VCaP (cell line): Measurements from ENCODE around the gene USP5.
"Not testable (repeated sequence)": the region's sequence is repeated elsewhere in the genome, so short reads cannot be mapped to it uniquely, and the experiment has no call there.

Experiments used
- H3K27ac ChIP-seq: fragments of 450-650 bp; 2 replicates; pipeline ENCODE4 v1.5.1; 2017
- TF ChIP-seq, protein P1 (sequence below): fragments of 450-650 bp; conservative IDR thresholded peaks from 2 replicates; pipeline ENCODE4 v1.5.1; 2017; ENCODE audit warnings: mild to moderate bottlenecking, moderate library complexity

USP5 gene

DNA sequence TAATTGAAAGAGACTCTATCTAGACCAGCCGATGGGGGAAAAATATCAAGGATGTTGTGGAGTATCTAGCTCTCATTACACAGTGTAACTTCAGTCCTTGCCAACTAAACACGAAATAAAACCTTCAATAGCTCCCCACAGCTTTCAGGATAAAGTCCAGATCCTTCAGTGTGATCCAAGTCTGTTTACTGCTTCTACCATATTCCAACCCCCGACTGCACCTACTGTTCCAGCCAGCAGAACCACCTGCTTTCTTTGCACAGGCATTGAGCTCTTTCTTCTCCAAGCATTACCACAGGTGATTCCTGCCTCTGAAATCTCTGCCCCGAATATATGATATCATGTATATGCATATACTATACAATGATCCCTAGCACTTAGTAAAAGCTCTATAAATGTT, 50.5 kb downstream of the USP5 start:
- TF ChIP-seq, protein P1, sequence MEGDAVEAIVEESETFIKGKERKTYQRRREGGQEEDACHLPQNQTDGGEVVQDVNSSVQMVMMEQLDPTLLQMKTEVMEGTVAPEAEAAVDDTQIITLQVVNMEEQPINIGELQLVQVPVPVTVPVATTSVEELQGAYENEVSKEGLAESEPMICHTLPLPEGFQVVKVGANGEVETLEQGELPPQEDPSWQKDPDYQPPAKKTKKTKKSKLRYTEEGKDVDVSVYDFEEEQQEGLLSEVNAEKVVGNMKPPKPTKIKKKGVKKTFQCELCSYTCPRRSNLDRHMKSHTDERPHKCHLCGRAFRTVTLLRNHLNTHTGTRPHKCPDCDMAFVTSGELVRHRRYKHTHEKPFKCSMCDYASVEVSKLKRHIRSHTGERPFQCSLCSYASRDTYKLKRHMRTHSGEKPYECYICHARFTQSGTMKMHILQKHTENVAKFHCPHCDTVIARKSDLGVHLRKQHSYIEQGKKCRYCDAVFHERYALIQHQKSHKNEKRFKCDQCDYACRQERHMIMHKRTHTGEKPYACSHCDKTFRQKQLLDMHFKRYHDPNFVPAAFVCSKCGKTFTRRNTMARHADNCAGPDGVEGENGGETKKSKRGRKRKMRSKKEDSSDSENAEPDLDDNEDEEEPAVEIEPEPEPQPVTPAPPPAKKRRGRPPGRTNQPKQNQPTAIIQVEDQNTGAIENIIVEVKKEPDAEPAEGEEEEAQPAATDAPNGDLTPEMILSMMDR = no peak
- H3K27ac ChIP-seq = no peak overlapping the region

DNA sequence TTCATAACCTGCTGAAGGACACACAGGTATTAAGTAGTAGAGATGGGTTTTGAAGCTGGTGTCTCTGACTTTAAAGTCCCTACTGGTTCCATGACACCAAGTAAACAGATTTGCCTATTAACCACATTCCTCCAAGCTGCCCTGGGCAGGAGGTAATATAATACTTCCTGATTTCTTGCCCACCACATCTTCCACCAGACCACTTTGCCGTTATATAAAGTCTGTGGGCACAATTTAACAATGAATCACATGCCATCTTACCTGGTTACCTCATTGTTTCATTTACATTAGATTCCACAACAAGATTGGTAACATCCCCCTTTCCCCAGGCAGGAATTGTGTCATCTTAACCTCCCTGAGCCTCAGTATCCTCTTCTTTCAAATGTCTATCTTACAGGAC, 51.8 kb downstream of the USP5 start:
- TF ChIP-seq, protein P1 = no peak

GRCh38 chr12:6904280-6905276, 52.6 kb downstream of the USP5 start, which contains the start of gene LRRC23:
LRRC23 (plus strand) TSS chr12:6904822; CDS start chr12:6905634, 812 bp downstream.
- H3K27ac ChIP-seq = peak within 1 kb of the TSS; percentile 67
- TF ChIP-seq, protein P1 = no peak

More for the DNA sequence above, 51.8 kb downstream of the USP5 start:
- peak overlapping the region; percentile 67 for H3K27ac ChIP-seq

DNA sequence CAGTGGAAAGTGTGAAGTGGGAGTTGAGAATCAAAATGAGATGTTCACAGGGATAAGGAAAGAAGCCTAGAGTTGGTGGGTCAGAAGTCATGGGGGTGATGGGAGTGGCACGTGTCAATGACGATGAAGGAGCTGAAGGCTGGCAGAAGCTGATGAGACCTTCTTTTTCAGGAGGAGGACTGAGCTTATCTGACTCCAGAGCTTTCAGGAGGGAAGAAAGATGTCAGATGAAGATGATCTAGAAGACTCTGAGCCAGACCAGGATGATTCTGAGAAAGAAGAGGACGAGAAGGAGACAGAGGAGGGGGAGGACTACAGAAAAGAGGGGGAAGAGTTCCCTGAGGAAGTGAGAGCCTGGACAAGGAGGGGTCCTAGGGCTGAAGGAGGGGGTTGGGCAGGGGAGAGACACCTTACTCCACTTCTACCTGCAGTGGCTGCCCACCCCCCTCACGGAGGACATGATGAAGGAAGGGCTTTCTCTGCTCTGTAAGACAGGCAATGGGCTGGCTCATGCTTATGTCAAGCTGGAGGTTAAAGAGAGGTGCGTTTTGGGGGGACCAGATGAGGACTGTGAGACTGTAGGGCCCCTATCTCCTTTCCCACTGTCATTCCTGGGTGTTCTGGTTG, 53.6 kb downstream of the USP5 start:
- TF ChIP-seq, protein P1 = no peak
- peak overlapping the region; percentile 67 for H3K27ac ChIP-seq

GRCh38 chr12:6908141-6908540, 56.2 kb downstream of the USP5 start:
- not testable (repeated sequence) for H3K27ac ChIP-seq

GRCh38 chr12:6909421-6910145, 57.6 kb downstream of the USP5 start:
- H3K27ac ChIP-seq = no peak overlapping the region
- TF ChIP-seq, protein P1 = no peak

GRCh38 chr12:6912164-6912935, 60.4 kb downstream of the USP5 start:
- TF ChIP-seq, protein P1 = no peak
- no peak overlapping the region for H3K27ac ChIP-seq
